ENCODE measurements around the gene B3GAT3. TPM values are rescaled to one million over a fixed set of nuclear protein-coding genes. Genes with fewer than 3 reads are reported as not detected.
"Not testable (repeated sequence)": the region's sequence is repeated elsewhere in the genome, so short reads cannot be mapped to it uniquely, and the experiment has no call there.

B3GAT3 gene
- total RNA-seq, 2 experiments from 2014 or later = 64.5 to 69.7 TPM

- peaks cover 21% of the 10 kb centered on the region for H3K36me3 Mint-ChIP-seq
- DNase-seq (no peak), ATAC-seq (no peak)
- no peak overlapping the region for H3K27ac Mint-ChIP-seq
- no peak overlapping the region for H3K4me3 Mint-ChIP-seq
- H3K4me1 Mint-ChIP-seq = peaks cover 13% of the 10 kb centered on the region
- no peaks in the 10 kb centered on the region for H3K9me3 Mint-ChIP-seq (ENCODE audit: low read depth)
- CTCF ChIA-PET = interaction anchor here (0.9 to 1.6 kb wide), 3 partner anchors 13 to 154 kb away, joined by 4 to 5 read pairs (median 5); partner anchors contain the start of gene TUT1
- H3K27me3 Mint-ChIP-seq = no peaks in the 10 kb centered on the region
Measured at GRCh38 chr11:62578541-62578940, 43.2 kb downstream of the B3GAT3 start.

GRCh38 chr11:62577046-62577714 is 44.6 kb downstream of the B3GAT3 start:
- CTCF ChIA-PET = interaction anchor here (1.1 to 1.2 kb wide), 2 partner anchors 11 to 152 kb away, joined by 3 to 5 read pairs; no protein-coding TSS in a partner anchor

DNA sequence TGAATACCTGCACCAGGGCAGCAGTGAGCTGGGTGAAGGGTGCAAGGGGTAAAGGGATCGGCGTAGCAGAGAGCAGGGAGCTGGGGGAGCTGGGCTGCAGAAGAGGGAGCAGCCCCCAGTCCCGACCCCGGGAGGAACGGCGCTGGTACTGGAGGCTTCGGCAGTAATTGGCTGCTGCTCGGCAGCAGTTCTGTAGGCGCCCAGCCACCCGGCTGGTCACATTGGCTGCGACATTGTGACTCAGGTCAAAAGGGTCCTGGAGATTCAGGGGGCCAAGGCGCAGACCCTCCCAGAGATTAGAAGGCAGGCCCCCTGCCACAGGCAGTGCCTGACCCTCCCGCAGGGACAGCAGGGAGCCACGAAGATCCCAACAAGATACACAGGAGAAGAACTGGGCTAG is 45.9 kb downstream of the B3GAT3 start:
- Mint-ChIP-seq H3K27ac (no peak overlapping the region), H3K27me3 (no peaks in the 10 kb centered on the region)

More at GRCh38 chr11:62577046-62577714, 44.6 kb downstream of the B3GAT3 start:
- Mint-ChIP-seq H3K4me1 (peaks cover 22% of the 10 kb centered on the region), H3K4me3 (no peak overlapping the region), H3K9me3 (ENCODE audit: low read depth) (no peaks in the 10 kb centered on the region), H3K27me3 (no peaks in the 10 kb centered on the region), H3K36me3 (peaks cover 28% of the 10 kb centered on the region), H3K27ac (no peak overlapping the region)
- DNase-seq (no peak), ATAC-seq (no peak)

GRCh38 chr11:62575156-62575555 is 46.6 kb downstream of the B3GAT3 start:
- H3K27ac Mint-ChIP-seq = peak overlapping the region; percentile 89
- CTCF ChIA-PET = interaction anchor here (0.6 to 6.5 kb wide), 11 partner anchors 14 to 180 kb away, joined by 3 to 44 read pairs (median 5); partner anchors contain the start of gene TUT1
- ATAC-seq = no peak

More for the DNA sequence above, 45.9 kb downstream of the B3GAT3 start:
- CTCF ChIA-PET = interaction anchor here (0.8 to 3.8 kb wide), 4 partner anchors 16 to 181 kb away, joined by 3 to 28 read pairs (median 4); partner anchors contain the start of gene TUT1
- DNase-seq (no peak), ATAC-seq (no peak)
- Mint-ChIP-seq H3K4me3 (peak overlapping the region; percentile 94), H3K4me1 (peaks cover 35% of the 10 kb centered on the region), H3K36me3 (peaks cover 35% of the 10 kb centered on the region), H3K9me3 (ENCODE audit: low read depth) (no peaks in the 10 kb centered on the region)

DNA sequence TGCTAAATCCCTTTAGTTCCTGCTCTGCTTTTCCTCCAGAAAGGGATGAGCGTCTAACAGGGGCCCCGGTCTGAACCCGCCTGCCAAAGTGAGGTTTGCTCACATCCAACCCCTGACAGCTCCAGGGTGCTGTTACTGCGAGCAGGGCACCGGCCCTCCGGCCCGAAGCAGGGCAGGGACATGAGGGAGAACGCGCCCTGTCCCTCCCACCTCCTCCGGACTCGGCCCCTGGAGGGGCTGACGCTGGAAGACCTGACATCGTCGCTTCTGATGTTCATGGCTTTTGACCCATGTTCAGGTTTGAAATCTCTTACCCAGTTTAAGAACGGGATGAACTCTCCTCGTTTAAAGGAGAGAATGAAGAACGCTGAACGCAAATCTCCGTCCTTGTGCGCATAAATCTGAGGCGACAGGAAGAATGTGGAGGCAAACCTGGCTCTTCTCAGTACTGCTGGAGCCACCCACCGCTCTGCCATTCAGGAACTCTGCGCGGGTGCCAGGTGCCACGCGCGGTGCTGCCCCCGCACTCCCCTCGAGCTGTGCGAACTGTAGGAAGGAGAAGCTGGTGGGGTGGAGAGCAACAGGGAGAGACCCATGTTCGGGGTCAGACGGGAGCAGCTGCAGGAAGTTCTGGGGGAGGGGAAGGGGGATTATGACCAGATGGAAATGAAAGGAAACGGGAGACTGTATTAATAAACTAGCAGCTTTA is 47.3 kb downstream of the B3GAT3 start:
- CTCF ChIA-PET = interaction anchor here (0.5 to 6.5 kb wide), 19 partner anchors 13 to 248 kb away, joined by 3 to 60 read pairs (median 5); partner anchors contain the start of genes HNRNPUL2 and TUT1
- peak overlapping the region; percentile 89 for H3K27ac Mint-ChIP-seq
- no peaks in the 10 kb centered on the region for H3K27me3 Mint-ChIP-seq
- ATAC-seq (peak; percentile 21), DNase-seq (no peak)
- peaks cover 44% of the 10 kb centered on the region for H3K36me3 Mint-ChIP-seq
- H3K9me3 Mint-ChIP-seq (ENCODE audit: low read depth) = no peaks in the 10 kb centered on the region
- H3K4me3 Mint-ChIP-seq = peak overlapping the region; percentile 94
- peaks cover 45% of the 10 kb centered on the region for H3K4me1 Mint-ChIP-seq

More at GRCh38 chr11:62575156-62575555, 46.6 kb downstream of the B3GAT3 start:
- no peak for DNase-seq
- peak overlapping the region; percentile 94 for H3K4me3 Mint-ChIP-seq
- H3K27me3 Mint-ChIP-seq = no peaks in the 10 kb centered on the region
- H3K4me1 Mint-ChIP-seq = peaks cover 41% of the 10 kb centered on the region
- H3K9me3 Mint-ChIP-seq (ENCODE audit: low read depth) = no peaks in the 10 kb centered on the region
- H3K36me3 Mint-ChIP-seq = peaks cover 40% of the 10 kb centered on the region

- H3K9me3 Mint-ChIP-seq (ENCODE audit: low read depth) = no peaks in the 10 kb centered on the region
- H3K27ac Mint-ChIP-seq = peak within 1 kb of the TSS; percentile 89
- DNase-seq (peak; percentile 100), ATAC-seq (peak; percentile 94)
- peak within 1 kb of the TSS; percentile 94 for H3K4me3 Mint-ChIP-seq
- no peaks in the 10 kb centered on the region for H3K27me3 Mint-ChIP-seq
- peaks cover 51% of the 10 kb centered on the region for H3K4me1 Mint-ChIP-seq
- H3K36me3 Mint-ChIP-seq = peaks cover 47% of the 10 kb centered on the region
- CTCF ChIA-PET = interaction anchor here (0.5 to 6.5 kb wide), 15 partner anchors 14 to 248 kb away, joined by 3 to 60 read pairs (median 5); partner anchors contain the start of genes HNRNPUL2 and TUT1
Measured at GRCh38 chr11:62573592-62574362, 48.0 kb downstream of the B3GAT3 start, which contains the start of gene EEF1G. EEF1G (minus strand) TSS chr11:62573891; CDS start chr11:62573842, 49 bp downstream.

DNA sequence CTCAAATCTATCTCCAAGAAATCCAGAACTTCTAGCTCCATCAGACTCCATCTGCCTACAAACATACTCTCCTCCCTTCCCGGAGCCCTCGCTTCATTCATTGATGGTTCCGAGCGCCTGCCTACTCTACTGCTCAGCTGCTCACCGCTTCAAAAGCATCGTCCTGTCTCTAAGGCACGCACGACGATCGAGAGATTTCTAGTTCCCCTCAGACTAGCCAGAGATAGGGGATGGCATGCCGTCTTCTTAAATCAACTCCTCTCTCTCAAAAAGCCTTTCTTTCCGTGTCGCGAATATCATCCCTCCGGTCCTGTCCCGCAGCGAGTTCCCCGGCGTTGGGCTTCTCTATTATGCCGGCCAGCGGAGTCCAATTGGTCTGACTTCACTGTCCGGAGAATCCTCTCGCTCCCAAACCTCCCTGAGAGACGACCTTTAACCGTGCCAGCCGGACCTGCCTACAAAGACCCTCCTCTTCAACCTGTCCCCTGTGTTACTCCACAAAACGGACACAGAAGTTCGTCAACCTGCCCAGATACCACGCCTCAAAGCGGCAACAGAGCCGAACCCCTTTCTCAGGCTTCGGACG is 48.7 kb downstream of the B3GAT3 start:
- peaks cover 55% of the 10 kb centered on the region for H3K4me1 Mint-ChIP-seq

DNA sequence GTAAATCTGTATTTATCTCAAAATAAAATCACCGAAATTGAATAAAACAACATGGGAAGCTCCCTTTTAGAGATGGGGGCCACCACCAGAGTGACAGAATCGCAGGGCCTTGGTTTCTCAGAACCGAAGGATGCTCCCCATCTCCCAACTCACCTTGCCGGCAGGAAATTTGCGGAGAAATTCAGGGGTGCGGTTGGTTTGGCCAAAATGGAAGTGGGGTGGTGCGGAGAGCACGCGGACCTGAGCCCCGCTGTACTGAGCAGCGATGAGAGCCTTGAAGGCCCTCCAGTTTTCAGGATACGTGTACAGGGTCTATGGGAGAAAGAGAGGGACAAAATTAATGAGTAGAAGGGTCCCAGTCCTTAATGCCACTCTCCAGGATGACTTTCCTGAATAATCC is 49.4 kb downstream of the B3GAT3 start:
- peaks cover 59% of the 10 kb centered on the region for H3K4me1 Mint-ChIP-seq
- no peak for ATAC-seq
- H3K36me3 Mint-ChIP-seq = peaks cover 47% of the 10 kb centered on the region
- peak overlapping the region; percentile 89 for H3K27ac Mint-ChIP-seq
- CTCF ChIA-PET = interaction anchor here (0.6 to 6.5 kb wide), 7 partner anchors 13 to 148 kb away, joined by 3 to 60 read pairs (median 27); partner anchors contain the start of gene TUT1
- no peaks in the 10 kb centered on the region for H3K27me3 Mint-ChIP-seq
- no peaks in the 10 kb centered on the region for H3K9me3 Mint-ChIP-seq (ENCODE audit: low read depth)
- H3K4me3 Mint-ChIP-seq = peak overlapping the region; percentile 94
- no peak for DNase-seq

More for the DNA sequence above, 48.7 kb downstream of the B3GAT3 start:
- CTCF ChIA-PET = interaction anchor here (1.0 to 6.5 kb wide), 11 partner anchors 14 to 180 kb away, joined by 3 to 60 read pairs (median 6); partner anchors contain the start of gene TUT1
- no peaks in the 10 kb centered on the region for H3K9me3 Mint-ChIP-seq (ENCODE audit: low read depth)
- ATAC-seq = no peak
- H3K36me3 Mint-ChIP-seq = peaks cover 49% of the 10 kb centered on the region
- DNase-seq = no peak
- peak overlapping the region; percentile 89 for H3K27ac Mint-ChIP-seq
- no peaks in the 10 kb centered on the region for H3K27me3 Mint-ChIP-seq
- peak overlapping the region; percentile 94 for H3K4me3 Mint-ChIP-seq

DNA sequence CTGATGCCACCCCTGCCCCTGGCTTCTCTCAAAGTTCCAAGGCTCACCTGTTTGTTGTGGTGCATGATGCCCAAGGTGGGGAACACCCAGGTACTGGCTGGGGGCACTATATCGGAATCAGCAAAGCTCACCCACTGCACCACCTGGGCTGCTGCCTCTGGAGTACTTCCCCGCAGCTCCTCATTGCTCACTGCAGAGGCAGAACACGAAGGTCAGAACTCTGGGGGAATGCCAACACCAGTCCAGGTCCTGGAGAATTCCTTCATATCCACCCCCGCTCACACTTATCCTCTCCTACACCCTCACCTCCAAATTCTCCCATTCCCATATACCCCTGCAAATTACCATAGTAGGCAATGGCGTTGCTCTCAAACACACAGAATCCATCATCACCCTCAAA is 50.3 kb downstream of the B3GAT3 start:
- not testable (repeated sequence) for ATAC-seq
- H3K4me1 Mint-ChIP-seq = peaks cover 66% of the 10 kb centered on the region

GRCh38 chr11:62570903-62571302 is 50.9 kb downstream of the B3GAT3 start:
- CTCF ChIA-PET = interaction anchor here (1.0 to 7.3 kb wide), 7 partner anchors 12 to 191 kb away, joined by 4 to 60 read pairs (median 9); partner anchors contain the start of gene TUT1
- DNase-seq; H3K27me3 Mint-ChIP-seq; ATAC-seq; H3K9me3 Mint-ChIP-seq (ENCODE audit: low read depth): not testable (repeated sequence)
- Mint-ChIP-seq H3K36me3 (peaks cover 56% of the 10 kb centered on the region), H3K4me1 (peaks cover 72% of the 10 kb centered on the region), H3K4me3 (peak overlapping the region; percentile 28), H3K27ac (peak overlapping the region; percentile 48)

More for the DNA sequence above, 50.3 kb downstream of the B3GAT3 start:
- CTCF ChIA-PET = interaction anchor here (1.2 to 7.3 kb wide), 5 partner anchors 12 to 177 kb away, joined by 4 to 60 read pairs (median 44); partner anchors contain the start of gene TUT1
- DNase-seq; H3K9me3 Mint-ChIP-seq (ENCODE audit: low read depth); H3K27me3 Mint-ChIP-seq: not testable (repeated sequence)
- peak overlapping the region; percentile 48 for H3K27ac Mint-ChIP-seq
- peaks cover 51% of the 10 kb centered on the region for H3K36me3 Mint-ChIP-seq
- peak overlapping the region; percentile 94 for H3K4me3 Mint-ChIP-seq

DNA sequence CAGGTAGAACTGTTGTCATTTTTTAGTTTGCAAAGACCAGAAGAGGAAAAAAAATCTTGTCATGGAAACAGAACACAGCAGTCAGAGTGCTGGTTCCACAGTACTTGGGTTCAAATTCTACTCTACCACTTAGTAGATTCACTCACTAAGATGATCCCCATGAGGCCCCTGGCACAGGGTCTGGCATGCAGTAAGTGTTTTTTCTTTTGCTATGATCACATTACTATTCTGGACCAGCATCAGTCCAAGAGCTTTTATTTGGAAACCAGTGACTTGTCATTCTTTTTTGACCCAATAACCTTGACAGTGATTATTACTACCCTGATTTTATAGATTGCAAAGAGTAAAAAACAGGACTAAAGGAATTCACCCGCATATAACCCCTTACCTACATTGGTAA is 52.2 kb downstream of the B3GAT3 start:
- H3K4me1 Mint-ChIP-seq = peaks cover 67% of the 10 kb centered on the region
- peak overlapping the region; percentile 57 for H3K27ac Mint-ChIP-seq
- no peak overlapping the region for H3K4me3 Mint-ChIP-seq
- H3K27me3 Mint-ChIP-seq = no peaks in the 10 kb centered on the region
- H3K36me3 Mint-ChIP-seq = peaks cover 58% of the 10 kb centered on the region
- CTCF ChIA-PET = interaction anchor here (1.1 to 7.3 kb wide), 6 partner anchors 10 to 175 kb away, joined by 4 to 60 read pairs (median 26); no protein-coding TSS in a partner anchor
- no peaks in the 10 kb centered on the region for H3K9me3 Mint-ChIP-seq (ENCODE audit: low read depth)
- DNase-seq = no peak
- no peak for ATAC-seq
